Activated T-cell treated with anti-CD3 and anti-CD28 coated beads, Interleukin-2, amount 50 U/mL, for 72 hours (primary cell): Measurements from ENCODE around the gene PAMR1. TPM values are rescaled to one million over a fixed set of nuclear protein-coding genes. Genes with fewer than 3 reads are reported as not detected.

ENCODE experiments used
- ATAC-seq, 2 donors: fragments of 150-1000 bp; cut with Tn5 transposase; replicated peaks in 1 of 2; 2 replicates each; pipeline ENCODE4 v1.10.0; 2021; ENCODE audit warnings: moderate library complexity in 2 of 2, mild to moderate bottlenecking in 1 of 2
- DNase-seq, 2 donors: peaks; one replicate each; pipeline ENCODE4 v3.0.0; 2021 to 2022; ENCODE audit warnings: mixed read lengths in 1 of 2
- H3K27ac Mint-ChIP-seq: one replicate; pipeline ENCODE4 v1.8.0; 2022; ENCODE audit warnings: mild to moderate bottlenecking, moderate library complexity, mixed read lengths
- H3K27me3 Mint-ChIP-seq: one replicate; pipeline ENCODE4 v1.8.0; 2022; ENCODE audit warnings: low read depth, mixed read lengths
- H3K36me3 Mint-ChIP-seq, 2 donors: one replicate each; pipeline ENCODE4 v1.8.0; 2022; ENCODE audit warnings: mixed read lengths in 2 of 2, mild to moderate bottlenecking in 1 of 2; ENCODE audit not compliant: insufficient read depth in 2 of 2
- H3K4me1 Mint-ChIP-seq: one replicate; pipeline ENCODE4 v1.8.0; 2022; ENCODE audit warnings: low read depth, mixed read lengths
- H3K4me3 Mint-ChIP-seq, 2 donors: one replicate each; pipeline ENCODE4 v1.8.0; 2022; ENCODE audit warnings: mild to moderate bottlenecking in 2 of 2, mixed read lengths in 2 of 2, moderate library complexity in 2 of 2
- H3K9me3 Mint-ChIP-seq, 2 donors: one replicate each; pipeline ENCODE4 v1.8.0; 2022; ENCODE audit warnings: mixed read lengths in 2 of 2
- total RNA-seq, 2 donors: library from RNA; stranded (reverse); gene quantifications; one replicate each; pipeline ENCODE4 v1.2.3, GENCODE V29; 2022

PAMR1 gene
- total RNA-seq, 2 donors from 2014 or later, result not detected

DNA sequence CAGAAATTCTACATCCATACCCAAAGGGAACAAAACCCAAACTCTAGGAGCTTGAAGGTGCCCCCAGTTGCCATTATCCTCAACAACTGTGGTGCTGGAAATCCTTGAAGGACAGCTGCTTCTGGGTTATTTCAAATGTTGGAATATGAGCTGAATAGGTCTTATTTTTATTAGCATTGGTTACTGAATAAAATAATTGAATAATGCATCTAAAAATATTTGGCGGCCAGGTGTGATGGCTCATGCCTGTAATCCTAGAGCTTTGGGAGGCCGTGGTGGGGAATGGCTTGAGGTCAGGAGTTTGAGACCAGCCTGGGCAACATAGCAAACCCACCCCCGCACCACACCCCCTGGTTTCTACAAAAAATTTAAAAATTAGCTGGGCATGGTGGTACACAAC lies 10.9 kb downstream of the PAMR1 start:
- H3K36me3 Mint-ChIP-seq, result no peaks in the 10 kb centered on the region
- peaks cover 54% of the 10 kb centered on the region for H3K27me3 Mint-ChIP-seq
- no peaks in the 10 kb centered on the region for H3K9me3 Mint-ChIP-seq
- H3K27ac Mint-ChIP-seq, result no peak overlapping the region
- H3K4me1 Mint-ChIP-seq, result no peaks in the 10 kb centered on the region
- no peak overlapping the region for H3K4me3 Mint-ChIP-seq
- ATAC-seq (no peak), DNase-seq (no peak)

DNA sequence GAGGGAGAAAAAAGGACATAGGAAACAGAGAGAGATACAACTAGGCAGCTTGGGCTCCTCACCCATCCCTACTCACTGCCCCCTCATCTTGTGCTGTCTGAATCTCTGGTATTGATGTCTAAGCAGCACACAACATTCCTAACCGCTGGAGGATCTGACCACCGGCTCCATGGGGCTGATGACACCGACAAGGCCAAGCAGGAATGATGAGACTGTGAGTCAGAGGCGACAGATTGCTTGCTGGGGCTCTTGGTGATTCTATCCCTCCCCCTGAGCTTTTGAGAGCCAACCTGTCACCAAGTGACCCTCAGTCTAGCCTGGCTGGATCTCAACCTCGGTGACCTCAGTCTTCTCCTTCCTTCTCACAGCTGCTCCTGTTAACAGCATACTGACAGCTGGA lies 13.8 kb downstream of the PAMR1 start:
- DNase-seq, result no peak
- Mint-ChIP-seq H3K27me3 (peaks cover 34% of the 10 kb centered on the region), H3K27ac (no peak overlapping the region), H3K9me3 (peaks cover 1 to 4% of the 10 kb centered on the region in 2 donors), H3K4me1 (no peaks in the 10 kb centered on the region), H3K4me3 (no peak overlapping the region), H3K36me3 (peaks cover 0 to 7% of the 10 kb centered on the region in 2 donors)
- no peak for ATAC-seq

DNA sequence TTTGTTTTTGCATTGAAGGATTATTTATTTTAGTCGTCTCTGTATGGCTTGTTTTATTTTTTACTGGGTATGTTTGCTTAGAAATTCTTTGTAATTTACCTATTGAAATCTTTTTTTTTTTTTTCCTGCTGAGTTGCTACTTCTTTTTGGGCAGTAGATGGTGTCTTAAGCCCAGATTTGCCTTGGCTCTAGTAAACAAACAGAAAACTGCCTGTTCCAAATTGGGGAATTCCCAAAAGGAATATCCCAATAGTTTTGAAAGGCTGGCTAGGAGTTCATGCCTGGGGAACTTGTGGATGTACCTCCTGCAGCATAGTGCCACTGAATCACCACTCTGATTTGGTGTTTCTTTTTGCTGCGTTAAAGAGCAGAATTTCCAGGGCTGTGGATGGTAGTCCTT lies 17.7 kb downstream of the PAMR1 start:
- Mint-ChIP-seq H3K27me3 (peaks cover 24% of the 10 kb centered on the region), H3K36me3 (peaks cover 1 to 7% of the 10 kb centered on the region in 2 donors), H3K9me3 (peaks cover 7 to 8% of the 10 kb centered on the region in 2 donors), H3K4me3 (no peak overlapping the region), H3K4me1 (no peaks in the 10 kb centered on the region), H3K27ac (no peak overlapping the region)
- DNase-seq (no peak), ATAC-seq (no peak)

DNA sequence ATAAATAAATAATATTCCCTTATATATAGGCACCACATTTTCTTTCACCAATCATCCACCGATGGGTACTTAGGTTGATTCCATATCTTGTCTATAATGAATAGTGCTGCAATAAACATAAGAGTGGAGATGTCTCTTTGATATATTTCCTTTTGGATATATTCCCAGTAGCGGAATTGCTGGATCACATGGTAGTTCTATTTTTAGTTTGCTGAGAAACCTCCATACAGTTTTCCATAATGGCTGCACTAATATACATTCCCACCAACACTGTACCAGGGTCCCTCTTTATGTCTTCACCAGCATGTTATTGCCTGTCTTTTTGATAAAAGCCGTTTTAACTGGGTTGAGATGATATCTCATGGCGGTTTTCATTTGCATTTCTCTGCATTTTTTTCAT lies 23.6 kb downstream of the PAMR1 start:
- peaks cover 6% of the 10 kb centered on the region for H3K27me3 Mint-ChIP-seq
- no peaks in the 10 kb centered on the region for H3K4me1 Mint-ChIP-seq
- no peak for ATAC-seq
- no peak overlapping the region for H3K27ac Mint-ChIP-seq
- H3K4me3 Mint-ChIP-seq, result no peak overlapping the region
- peaks cover 4 to 5% of the 10 kb centered on the region in 2 donors for H3K9me3 Mint-ChIP-seq
- peaks cover 0 to 1% of the 10 kb centered on the region in 2 donors for H3K36me3 Mint-ChIP-seq
- no peak for DNase-seq

DNA sequence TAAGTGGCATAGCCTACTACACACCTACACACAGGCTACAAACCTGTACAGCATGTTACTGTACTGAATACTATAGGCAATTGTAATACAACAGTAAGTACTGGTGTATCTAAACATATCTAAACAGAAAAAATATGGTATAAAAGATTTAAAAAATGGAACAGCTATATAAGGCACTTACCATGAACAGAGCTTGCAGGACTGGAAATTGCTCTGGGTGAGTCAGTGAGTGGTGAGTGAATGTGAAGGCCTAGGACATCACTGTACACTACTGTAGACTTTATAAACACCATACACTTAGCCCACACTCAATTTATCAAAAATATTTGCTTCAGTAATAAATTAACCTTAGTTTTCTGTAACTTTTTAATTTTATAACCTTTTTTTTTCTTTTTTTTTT lies 24.7 kb downstream of the PAMR1 start:
- Mint-ChIP-seq H3K9me3 (peaks cover 1 to 5% of the 10 kb centered on the region in 2 donors), H3K4me3 (no peak overlapping the region), H3K4me1 (no peaks in the 10 kb centered on the region), H3K27ac (no peak overlapping the region), H3K36me3 (no peaks in the 10 kb centered on the region), H3K27me3 (peaks cover 5% of the 10 kb centered on the region)
- ATAC-seq, result no peak
- no peak for DNase-seq

DNA sequence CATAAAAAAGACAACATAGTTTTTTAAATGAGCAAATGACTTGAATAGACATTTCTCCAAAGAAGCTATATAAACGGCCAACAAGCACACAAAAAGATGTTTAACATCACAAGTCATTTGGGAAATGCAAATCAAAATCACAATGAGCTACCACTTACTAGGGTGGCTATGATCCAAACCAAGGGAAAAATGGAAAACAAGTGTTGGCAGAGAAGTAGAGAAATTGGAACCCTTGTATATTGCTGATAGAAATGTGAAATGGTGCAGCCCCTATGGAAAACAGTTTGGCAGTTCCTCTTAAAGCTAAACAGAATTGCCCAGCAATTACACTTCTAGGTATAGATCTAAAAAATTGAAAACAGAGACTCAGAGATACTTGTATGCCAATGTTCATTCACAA lies 29.0 kb downstream of the PAMR1 start:
- Mint-ChIP-seq H3K36me3 (no peaks in the 10 kb centered on the region), H3K4me3 (no peak overlapping the region), H3K27me3 (peaks cover 19% of the 10 kb centered on the region), H3K9me3 (no peaks in the 10 kb centered on the region), H3K4me1 (no peaks in the 10 kb centered on the region), H3K27ac (no peak overlapping the region)
- no peak for ATAC-seq
- no peak for DNase-seq

DNA sequence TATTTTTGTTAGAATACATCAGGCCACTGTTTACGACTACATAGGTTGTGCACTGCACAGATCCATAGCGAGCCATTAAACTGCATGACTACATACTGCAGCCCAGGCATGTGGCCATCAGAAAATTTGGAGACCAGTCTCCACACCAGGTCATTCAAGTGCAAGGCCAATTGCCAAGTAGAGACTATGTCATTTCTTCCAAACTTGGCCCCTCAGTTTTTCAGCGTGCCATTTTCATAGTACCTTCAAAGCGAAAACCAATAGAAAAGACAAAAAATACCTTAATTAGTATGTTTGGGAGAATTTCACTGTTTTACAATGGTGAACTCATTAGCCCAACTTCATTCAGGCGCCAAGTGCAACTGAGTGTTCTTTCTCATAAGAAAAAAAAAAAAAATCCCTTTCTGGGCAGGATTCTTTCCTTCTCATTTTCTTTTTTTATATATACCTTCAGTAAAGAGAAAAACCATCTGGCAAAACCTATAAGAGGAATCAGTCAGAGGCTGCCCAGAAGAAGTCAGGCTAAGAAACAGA lies 30.4 kb downstream of the PAMR1 start:
- Mint-ChIP-seq H3K36me3 (no peaks in the 10 kb centered on the region), H3K4me1 (no peaks in the 10 kb centered on the region), H3K4me3 (no peak overlapping the region), H3K27me3 (peaks cover 22% of the 10 kb centered on the region), H3K27ac (no peak overlapping the region), H3K9me3 (no peaks in the 10 kb centered on the region)
- DNase-seq (no peak), ATAC-seq (no peak)

DNA sequence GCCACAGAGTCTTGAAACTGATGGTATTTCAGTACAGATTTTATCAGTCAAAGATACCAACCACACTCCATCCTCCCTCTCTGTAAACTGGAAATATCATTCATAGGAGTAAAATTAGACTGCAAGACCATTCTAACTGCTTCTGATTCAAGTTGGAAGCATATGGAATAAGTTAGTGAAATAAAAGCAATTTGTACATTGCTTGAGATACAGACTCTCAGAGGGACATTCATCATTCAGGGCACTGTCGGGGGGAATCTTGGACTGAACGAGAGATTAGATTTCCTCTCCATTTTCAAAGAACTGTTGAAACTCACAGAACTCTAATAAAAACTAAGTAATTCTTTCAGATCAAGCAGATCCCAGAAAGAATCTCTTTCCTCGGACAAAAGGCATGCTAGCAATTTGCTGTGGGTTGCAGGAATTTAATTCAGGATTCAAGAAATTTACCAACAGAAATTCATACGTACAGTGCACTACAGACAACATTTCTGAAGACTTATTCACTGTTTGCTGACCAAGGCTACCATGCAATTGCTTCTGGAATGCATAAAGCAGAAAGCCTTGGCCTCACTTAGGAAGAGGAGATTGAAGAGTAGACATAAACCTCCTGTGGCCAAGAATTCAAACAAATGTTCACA lies 34.1 kb downstream of the PAMR1 start:
- H3K4me1 Mint-ChIP-seq, result no peaks in the 10 kb centered on the region
- DNase-seq (no peak), ATAC-seq (no peak)
- H3K36me3 Mint-ChIP-seq, result no peaks in the 10 kb centered on the region
- peaks cover 34% of the 10 kb centered on the region for H3K27me3 Mint-ChIP-seq
- no peak overlapping the region for H3K4me3 Mint-ChIP-seq
- no peaks in the 10 kb centered on the region for H3K9me3 Mint-ChIP-seq
- no peak overlapping the region for H3K27ac Mint-ChIP-seq

DNA sequence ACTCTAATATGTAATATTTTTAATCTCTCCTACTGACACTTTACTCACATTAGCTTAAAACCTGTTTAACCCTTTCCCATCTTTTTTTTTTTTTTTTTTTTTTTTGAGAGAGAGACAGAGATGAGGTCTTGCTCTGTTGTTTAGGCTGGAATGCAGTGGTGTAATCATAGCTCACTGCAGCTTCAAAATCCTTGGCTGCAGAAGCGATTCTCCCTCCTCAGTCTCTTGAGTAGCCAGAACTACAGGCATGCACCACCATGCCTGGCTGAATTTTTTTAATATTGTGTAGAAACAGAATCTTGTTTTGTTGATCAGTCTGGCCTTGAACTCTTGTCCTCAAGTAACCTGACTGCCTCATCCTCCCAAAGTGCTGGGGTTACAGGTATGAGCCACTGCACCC lies 37.3 kb downstream of the PAMR1 start:
- peaks cover under 1 to 2% of the 10 kb centered on the region in 2 donors for H3K9me3 Mint-ChIP-seq
- H3K36me3 Mint-ChIP-seq, result peaks cover 2 to 7% of the 10 kb centered on the region in 2 donors
- no peak overlapping the region for H3K4me3 Mint-ChIP-seq
- H3K27me3 Mint-ChIP-seq, result peaks cover 49% of the 10 kb centered on the region
- DNase-seq, result no peak
- no peak overlapping the region for H3K27ac Mint-ChIP-seq
- H3K4me1 Mint-ChIP-seq, result no peaks in the 10 kb centered on the region
- ATAC-seq, result no peak

DNA sequence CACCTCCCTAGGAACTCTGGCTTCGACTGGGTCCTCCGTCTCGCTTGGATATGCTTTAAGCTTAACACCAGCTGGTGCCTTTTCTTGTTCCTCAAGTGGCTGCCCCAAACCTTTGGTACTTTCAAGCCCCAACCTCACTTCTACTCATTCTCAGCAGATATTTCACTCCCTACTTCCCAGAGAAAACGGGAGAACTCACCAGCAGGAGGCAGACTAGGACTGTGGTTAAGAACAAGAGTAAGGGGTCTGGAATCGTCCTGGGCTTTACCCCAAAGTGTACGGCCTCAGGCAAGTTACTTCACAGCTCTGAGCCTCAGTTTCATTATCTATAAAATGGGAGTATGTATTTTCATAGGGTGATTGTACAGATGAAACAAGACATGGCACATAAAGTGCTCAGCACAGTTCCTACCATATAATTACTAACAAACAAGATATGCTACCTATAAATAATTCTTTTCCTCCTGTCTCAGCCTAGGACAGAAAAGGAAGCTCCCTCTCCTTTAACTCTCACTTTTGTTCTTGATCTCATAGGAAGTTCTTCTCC lies 37.8 kb downstream of the PAMR1 start:
- Mint-ChIP-seq H3K4me3 (no peak overlapping the region), H3K27ac (no peak overlapping the region), H3K9me3 (peaks cover 4 to 6% of the 10 kb centered on the region in 2 donors), H3K4me1 (no peaks in the 10 kb centered on the region), H3K36me3 (peaks cover 2 to 13% of the 10 kb centered on the region in 2 donors), H3K27me3 (peaks cover 51% of the 10 kb centered on the region)
- DNase-seq, result no peak
- no peak for ATAC-seq

DNA sequence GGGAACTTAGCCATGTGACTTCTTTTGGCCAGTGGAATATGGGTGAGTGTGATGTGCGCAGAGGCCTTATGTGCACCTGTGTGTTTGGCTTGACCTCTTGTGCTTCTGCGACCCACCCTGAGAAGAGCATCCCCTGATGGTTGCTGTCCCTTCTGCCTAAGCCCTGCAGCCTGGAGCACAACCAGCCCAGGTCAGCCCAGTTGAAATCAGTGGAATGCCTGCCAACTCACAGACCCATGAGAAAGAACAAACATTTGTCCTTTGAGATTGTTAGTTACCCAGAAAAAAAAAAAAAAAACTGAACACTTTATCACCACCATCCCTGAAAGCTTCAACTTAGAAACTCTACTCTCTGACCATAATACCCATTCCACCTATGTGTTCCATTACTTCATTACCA lies 38.5 kb downstream of the PAMR1 start:
- H3K4me1 Mint-ChIP-seq, result no peaks in the 10 kb centered on the region
- H3K4me3 Mint-ChIP-seq, result no peak overlapping the region
- no peak overlapping the region for H3K27ac Mint-ChIP-seq
- DNase-seq, result no peak
- no peak for ATAC-seq
- H3K36me3 Mint-ChIP-seq, result peaks cover 2 to 14% of the 10 kb centered on the region in 2 donors
- H3K9me3 Mint-ChIP-seq, result peaks cover 7 to 9% of the 10 kb centered on the region in 2 donors
- peaks cover 56% of the 10 kb centered on the region for H3K27me3 Mint-ChIP-seq

DNA sequence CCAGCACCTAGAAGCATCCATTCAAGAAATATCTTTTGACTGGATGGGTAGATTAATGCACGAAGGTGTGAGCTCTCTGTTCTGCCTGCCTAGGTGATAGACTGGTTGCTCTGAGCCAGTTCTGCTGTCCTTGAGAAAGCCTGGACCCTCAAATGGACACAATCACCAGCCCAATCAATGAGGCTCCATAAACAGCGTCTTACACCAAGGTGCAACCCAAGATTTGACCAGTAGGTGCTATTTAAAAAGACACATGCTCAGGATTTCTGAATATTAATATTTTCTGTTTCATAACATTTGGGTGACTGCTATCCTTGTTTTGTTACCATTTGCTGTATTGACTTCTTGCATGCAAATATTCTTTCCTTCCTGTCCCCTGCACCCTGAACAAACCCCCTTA lies 39.0 kb downstream of the PAMR1 start:
- DNase-seq (no peak), ATAC-seq (no peak)
- Mint-ChIP-seq H3K27ac (no peak overlapping the region), H3K4me3 (no peak overlapping the region), H3K4me1 (no peaks in the 10 kb centered on the region), H3K9me3 (peaks cover 7 to 10% of the 10 kb centered on the region in 2 donors), H3K36me3 (peaks cover 2 to 14% of the 10 kb centered on the region in 2 donors), H3K27me3 (peaks cover 52% of the 10 kb centered on the region)

DNA sequence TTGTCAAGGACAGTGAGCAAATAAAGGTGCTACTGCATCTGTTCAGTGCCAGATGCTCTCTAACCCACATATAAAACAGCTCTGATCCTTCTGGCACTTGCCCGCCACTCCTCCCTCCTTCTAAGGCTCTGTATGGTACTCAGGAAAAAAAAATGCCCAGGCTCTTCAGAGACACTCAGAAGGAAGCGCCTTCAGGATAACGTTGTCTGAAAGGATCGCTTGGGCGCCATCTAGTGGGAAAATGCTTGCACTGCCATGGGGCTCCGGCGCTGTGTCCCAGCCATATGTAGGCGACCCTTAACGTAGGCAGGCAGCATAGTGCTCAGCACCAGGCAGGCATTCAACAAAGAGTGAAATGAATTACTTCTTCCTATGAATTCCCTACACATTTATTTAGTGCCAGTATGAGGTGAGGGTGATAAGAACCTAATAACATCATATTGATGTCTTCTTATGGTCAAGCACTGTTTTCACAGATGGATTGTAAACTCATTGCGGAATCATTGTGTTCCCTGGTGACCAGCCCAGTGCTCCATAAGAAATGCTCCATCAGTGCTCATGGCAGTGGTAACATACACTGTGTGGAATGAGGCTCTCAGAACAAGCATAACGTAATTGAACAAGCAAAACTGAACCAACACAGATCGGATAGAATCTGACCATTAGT lies 39.6 kb downstream of the PAMR1 start:
- peaks cover 2 to 14% of the 10 kb centered on the region in 2 donors for H3K36me3 Mint-ChIP-seq
- DNase-seq, result peak; percentile 72 to 77
- no peak overlapping the region for H3K4me3 Mint-ChIP-seq
- ATAC-seq, result peak; percentile 72 to 75
- peaks cover 9 to 10% of the 10 kb centered on the region in 2 donors for H3K9me3 Mint-ChIP-seq
- H3K27ac Mint-ChIP-seq, result no peak overlapping the region
- H3K4me1 Mint-ChIP-seq, result no peaks in the 10 kb centered on the region
- peaks cover 54% of the 10 kb centered on the region for H3K27me3 Mint-ChIP-seq
